Measurements from ENCODE around the gene PLCH2.

PLCH2 gene

GRCh38 chr1:2437617-2438016 is 38.5 kb upstream of the PLCH2 start:
- Histone ChIP-seq H3K36me3 (ENCODE audit: insufficient read depth, low read length) (no peaks in the 10 kb centered on the region), H3K9me3 (ENCODE audit: low read length) (no peaks in the 10 kb centered on the region), H3K79me2 (ENCODE audit: insufficient read depth, low read length) (no peaks in the 10 kb centered on the region), H2AFZ (ENCODE audit: low read length) (no peak overlapping the region), H3K9me2 (ENCODE audit: low read depth, low read length) (no peaks in the 10 kb centered on the region), H3K4me1 (ENCODE audit: insufficient read depth, low read length, severe bottlenecking) (no peaks in the 10 kb centered on the region), H3K27ac (ENCODE audit: low read depth, low read length, poor library complexity, severe bottlenecking) (no peak overlapping the region), H3F3A (ENCODE audit: insufficient read depth, low read length) (no peaks in the 10 kb centered on the region), H4K20me1 (ENCODE audit: insufficient read depth, low read length) (no peaks in the 10 kb centered on the region), H3K9ac (ENCODE audit: low read length) (no peak overlapping the region), H3K27me3 (ENCODE audit: insufficient read depth, low read length) (0 out of 2 replicates have a peak, but pooled peaks cover 4% of the 10 kb centered on the region), H3K4me3 (ENCODE audit: low read depth, low read length, poor library complexity, severe bottlenecking) (no peak overlapping the region), H3K4me2 (ENCODE audit: low read length) (no peak overlapping the region)
- TF ChIP-seq CTCF (IDR thresholded peaks at IDR 0.05; ENCODE audit: low read length) (no peak), EZH2 (IDR thresholded peaks at IDR 0.05; ENCODE audit: borderline replicate concordance, low read length) (no peak)

- H3K9me2 ChIP-seq (ENCODE audit: low read depth, low read length): no peaks in the 10 kb centered on the region
- TF ChIP-seq EZH2 (IDR thresholded peaks at IDR 0.05; ENCODE audit: borderline replicate concordance, low read length): no peak
- TF ChIP-seq CTCF (IDR thresholded peaks at IDR 0.05; ENCODE audit: low read length): no peak
- no peak overlapping the region for H3K4me3 ChIP-seq (ENCODE audit: low read depth, low read length, poor library complexity, severe bottlenecking)
- no peaks in the 10 kb centered on the region for H3K36me3 ChIP-seq (ENCODE audit: insufficient read depth, low read length)
- no peaks in the 10 kb centered on the region for H3K4me1 ChIP-seq (ENCODE audit: insufficient read depth, low read length, severe bottlenecking)
- no peak overlapping the region for H3K9ac ChIP-seq (ENCODE audit: low read length)
- H4K20me1 ChIP-seq (ENCODE audit: insufficient read depth, low read length): no peaks in the 10 kb centered on the region
- H3K4me2 ChIP-seq (ENCODE audit: low read length): no peak overlapping the region
- no peak overlapping the region for H2AFZ ChIP-seq (ENCODE audit: low read length)
- no peak overlapping the region for H3K27ac ChIP-seq (ENCODE audit: low read depth, low read length, poor library complexity, severe bottlenecking)
- H3K9me3 ChIP-seq (ENCODE audit: low read length): no peaks in the 10 kb centered on the region
- 0 out of 2 replicates have a peak, but pooled peaks cover 2% of the 10 kb centered on the region for H3K27me3 ChIP-seq (ENCODE audit: insufficient read depth, low read length)
- H3F3A ChIP-seq (ENCODE audit: insufficient read depth, low read length): no peaks in the 10 kb centered on the region
- no peaks in the 10 kb centered on the region for H3K79me2 ChIP-seq (ENCODE audit: insufficient read depth, low read length)
These were observed 38.1 kb upstream of the PLCH2 start for GRCh38 chr1:2438038-2438437.

GRCh38 chr1:2438641-2439040 is 37.4 kb upstream of the PLCH2 start:
- TF ChIP-seq EZH2 (IDR thresholded peaks at IDR 0.05; ENCODE audit: borderline replicate concordance, low read length): no peak
- no peak for TF ChIP-seq CTCF (IDR thresholded peaks at IDR 0.05; ENCODE audit: low read length)
- Histone ChIP-seq H3K4me2 (ENCODE audit: low read length) (no peak overlapping the region), H3K4me1 (ENCODE audit: insufficient read depth, low read length, severe bottlenecking) (no peaks in the 10 kb centered on the region), H3K27me3 (ENCODE audit: insufficient read depth, low read length) (no peaks in the 10 kb centered on the region), H3K4me3 (ENCODE audit: low read depth, low read length, poor library complexity, severe bottlenecking) (no peak overlapping the region), H3K9ac (ENCODE audit: low read length) (no peak overlapping the region), H3F3A (ENCODE audit: insufficient read depth, low read length) (no peaks in the 10 kb centered on the region), H3K27ac (ENCODE audit: low read depth, low read length, poor library complexity, severe bottlenecking) (no peak overlapping the region), H3K79me2 (ENCODE audit: insufficient read depth, low read length) (no peaks in the 10 kb centered on the region), H3K9me3 (ENCODE audit: low read length) (no peaks in the 10 kb centered on the region), H4K20me1 (ENCODE audit: insufficient read depth, low read length) (no peaks in the 10 kb centered on the region), H2AFZ (ENCODE audit: low read length) (no peak overlapping the region), H3K9me2 (ENCODE audit: low read depth, low read length) (no peaks in the 10 kb centered on the region), H3K36me3 (ENCODE audit: insufficient read depth, low read length) (no peaks in the 10 kb centered on the region)
